Lower lobe of right lung (tissue), 2 donors: Measurements from ENCODE around the gene CISH. TPM values are rescaled to one million over a fixed set of nuclear protein-coding genes. Genes with fewer than 3 reads are reported as not detected.

Source experiments
- ATAC-seq, 2 donors: fragments of 200-7000 bp; cut with Tn5 transposase; one replicate each; pipeline ENCODE4 v1.9.1; 2020 to 2022; ENCODE audit warnings: mild to moderate bottlenecking in 2 of 2, moderate library complexity in 2 of 2
- DNase-seq: peaks from one replicate; pipeline ENCODE4 v3.0.0-alpha.2; 2020
- H3K27ac ChIP-seq: fragments of 200-600 bp; one replicate; pipeline ENCODE4 v1.8.0; 2022
- H3K27me3 ChIP-seq: fragments of 200-600 bp; one replicate; pipeline ENCODE4 v1.8.0; 2022; ENCODE audit warnings: low read depth
- H3K36me3 ChIP-seq: fragments of 200-600 bp; one replicate; pipeline ENCODE4 v1.8.0; 2022; ENCODE audit warnings: mild to moderate bottlenecking
- H3K4me1 ChIP-seq: fragments of 200-600 bp; one replicate; pipeline ENCODE4 v1.8.0; 2022
- H3K4me3 ChIP-seq: fragments of 200-600 bp; one replicate; pipeline ENCODE4 v1.8.0; 2022; ENCODE audit warnings: mild to moderate bottlenecking
- H3K9me3 ChIP-seq: fragments of 200-600 bp; one replicate; pipeline ENCODE4 v1.8.0; 2022
- CTCF ChIP-seq: fragments of 200-600 bp; IDR thresholded peaks from one replicate; pipeline ENCODE4 v1.8.0; 2022; ENCODE audit warnings: antibody characterized with exemption, mild to moderate bottlenecking
- intact Hi-C: fragments of 100-400 bp; cut with DNase I; formaldehyde crosslinking; loops from one replicate; pipeline ENCODE4 v1.11.0; 2022
- total RNA-seq: library from RNA; stranded (reverse); fragmentation: NEBNext Ultra II Directional; extraction: Animal tissue kit (Norgen Biotek cat#: 25700); gene quantifications from one replicate; pipeline ENCODE4 v1.2.1, GENCODE V29; 2021
- donor health status: DM: no; HTN: yes; CAD: no; lungs with severe emphysema.

CISH gene
- total RNA-seq, 1 donor from 2014 or later, result 48.8 TPM

DNA sequence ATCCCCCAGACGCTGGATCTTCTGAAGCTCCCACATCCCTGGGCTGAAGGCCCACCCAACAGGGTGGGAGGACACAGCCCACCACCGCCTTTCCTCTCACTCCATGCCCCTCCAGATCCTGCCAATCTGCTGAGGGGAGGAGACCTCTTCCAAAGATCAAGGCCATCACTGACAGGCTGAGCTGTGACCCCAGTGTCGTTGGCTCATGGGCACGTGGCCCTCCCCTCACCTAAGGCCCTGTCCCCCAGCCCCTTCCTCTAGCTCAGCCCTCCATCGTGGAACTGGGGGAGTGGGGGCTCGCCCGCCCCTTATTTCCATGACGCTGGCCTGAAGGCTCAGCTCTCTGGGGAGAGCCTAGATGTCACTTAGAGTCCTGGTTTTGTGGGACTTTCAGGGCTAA is 54.5 kb downstream of the CISH start:
- ATAC-seq (no peak), DNase-seq (no peak)
- no peaks in the 10 kb centered on the region for H3K4me1 ChIP-seq
- intact Hi-C loops, result no loop called here
- peaks cover 5% of the 10 kb centered on the region for H3K27me3 ChIP-seq
- no peaks in the 10 kb centered on the region for H3K36me3 ChIP-seq
- no peak for TF ChIP-seq CTCF
- no peak overlapping the region for H3K4me3 ChIP-seq
- H3K9me3 ChIP-seq, result no peaks in the 10 kb centered on the region
- no peak overlapping the region for H3K27ac ChIP-seq

Other genes with a start within 250 kb of the CISH start
- 105 TPM for gene CACNA2D2, start 108.1 kb downstream of the CISH start, total RNA-seq
- gene C3orf18, start 44.0 kb downstream of the CISH start, total RNA-seq, result 6.7 TPM
- 28.4 TPM for gene HEMK1, start 42.3 kb downstream of the CISH start, total RNA-seq
- 68.6 TPM for gene MAPKAPK3, start 5.4 kb upstream of the CISH start, total RNA-seq
- gene DOCK3, start 63.2 kb upstream of the CISH start, total RNA-seq, result 1.5 TPM